Stimulated activated CD4-positive, alpha-beta T cell treated with anti-CD3 and anti-CD28 coated beads, Interleukin-1b, Interleukin-23, amount 100 ng/mL, for 4 hours (primary cell): ENCODE results near the gene ATP11C.
"Not testable (repeated sequence)": the region's sequence is repeated elsewhere in the genome, so short reads cannot be mapped to it uniquely, and the experiment has no call there.

ENCODE experiments used
- DNase-seq, 2 donors: peaks; one replicate each; pipeline ENCODE4 v3.0.0-alpha.2; 2020; ENCODE audit warnings: low read depth in 2 of 2

The ATP11C gene

DNA sequence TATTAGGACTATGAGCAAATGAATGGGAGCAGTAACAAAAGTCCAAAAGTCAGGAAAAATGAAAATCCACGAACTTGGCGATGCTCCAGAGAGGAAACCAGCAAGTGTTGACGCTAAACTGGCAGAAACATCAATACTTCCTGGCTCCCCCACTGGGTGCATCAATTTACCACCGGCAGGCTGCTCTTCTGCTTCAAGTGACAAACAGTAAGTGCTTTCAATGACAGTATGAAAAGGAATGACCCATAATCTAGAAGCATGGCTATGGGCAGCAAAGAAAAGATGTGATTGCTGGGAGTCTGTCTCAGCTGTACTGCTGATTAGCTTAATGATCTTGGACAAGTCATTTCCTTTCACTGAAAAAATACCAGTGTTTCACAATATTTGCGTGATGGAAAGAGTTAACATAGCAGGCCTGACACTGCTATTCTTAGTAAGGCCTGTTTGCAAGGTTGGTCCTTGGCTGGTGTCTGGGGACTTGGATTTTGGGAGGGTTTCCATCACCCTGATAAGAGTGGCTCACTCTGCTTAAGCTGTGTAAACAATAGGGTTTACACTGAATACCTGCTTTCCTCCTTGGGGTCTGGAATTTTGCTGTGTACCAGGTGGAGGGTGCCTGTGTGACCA, 8.7 kb downstream of the ATP11C start:
- no peak for DNase-seq

GRCh38 chrX:139921142-139921541, 11.7 kb downstream of the ATP11C start:
- DNase-seq: not testable (repeated sequence)

DNA sequence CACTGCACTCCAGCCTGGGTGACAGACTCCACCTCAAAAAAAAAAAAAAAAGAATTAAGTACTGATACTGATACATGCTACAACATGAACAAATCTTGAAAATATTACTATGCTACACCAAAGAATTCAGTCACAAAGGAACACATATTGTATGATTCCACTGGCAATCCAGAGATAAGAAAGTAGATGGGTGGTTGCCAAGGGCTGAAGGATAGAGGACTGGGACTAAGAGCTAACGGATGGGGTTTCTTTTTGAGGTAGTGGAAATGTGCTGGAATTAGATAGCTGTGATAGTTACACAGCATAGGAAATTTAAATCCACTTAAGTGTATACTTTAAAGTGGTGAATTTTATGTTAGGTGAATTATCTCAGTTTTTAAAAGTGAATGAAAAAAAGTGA, 12.5 kb downstream of the ATP11C start:
- DNase-seq: no peak

DNA sequence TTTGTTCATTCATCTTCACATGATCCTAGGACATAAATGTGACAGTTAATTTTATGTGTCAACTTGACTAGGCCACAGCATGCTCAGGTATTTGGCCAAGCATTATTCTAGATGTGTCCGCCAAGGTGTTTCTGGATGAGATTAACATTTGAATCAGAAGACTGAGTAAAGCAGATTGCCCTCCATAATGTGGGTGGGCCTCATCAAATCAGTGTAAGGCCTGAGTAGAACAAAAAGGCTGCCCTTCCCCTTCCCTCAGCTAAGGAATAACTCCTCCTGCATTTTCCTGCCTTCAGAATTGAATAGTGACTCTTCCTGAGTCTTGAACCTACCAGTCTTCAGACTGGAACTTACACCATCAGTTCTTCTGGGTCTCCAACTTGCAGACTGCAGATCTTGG, 18.4 kb downstream of the ATP11C start:
- DNase-seq: no peak

DNA sequence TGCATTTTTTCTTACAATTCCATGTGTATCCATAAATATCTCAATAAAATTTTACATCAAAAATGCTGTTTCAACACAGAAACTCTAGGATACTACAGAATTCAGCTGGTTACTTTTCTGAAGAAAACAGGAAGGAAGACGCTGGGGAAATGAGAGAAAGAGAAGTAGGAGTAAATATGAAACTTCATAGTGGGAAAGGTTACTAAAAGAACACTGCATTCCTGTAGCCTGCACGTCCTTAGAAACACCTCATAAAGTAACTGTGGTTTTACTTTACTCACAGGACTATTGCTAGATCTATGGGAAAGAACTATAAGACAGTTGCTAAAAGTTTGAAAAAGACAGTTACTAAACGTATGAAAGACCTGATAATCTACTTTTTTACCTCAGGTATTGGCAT, 23.1 kb downstream of the ATP11C start:
- DNase-seq: no peak

DNA sequence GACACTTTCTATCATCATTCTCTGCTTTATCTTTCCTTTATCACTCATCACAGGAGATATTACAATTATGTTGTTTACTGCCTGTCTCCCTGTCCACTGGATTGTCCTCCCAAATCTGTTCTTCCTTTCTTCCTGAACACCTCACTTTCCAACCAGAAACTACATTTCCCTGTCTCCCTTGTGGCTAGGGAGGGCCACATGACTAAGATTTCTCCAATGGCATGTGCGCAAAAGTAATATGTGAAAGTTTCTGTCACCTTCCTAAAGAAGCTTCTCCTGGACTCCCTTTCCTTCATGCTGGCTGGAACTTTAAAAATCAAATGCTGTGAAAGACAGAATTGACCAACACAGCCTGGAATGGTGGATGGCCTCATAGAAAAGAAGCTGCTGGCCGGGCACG, 25.8 kb downstream of the ATP11C start:
- no peak for DNase-seq

- no peak for DNase-seq
Observed at GRCh38 chrX:139905743-139906142, 27.1 kb downstream of the ATP11C start.

DNA sequence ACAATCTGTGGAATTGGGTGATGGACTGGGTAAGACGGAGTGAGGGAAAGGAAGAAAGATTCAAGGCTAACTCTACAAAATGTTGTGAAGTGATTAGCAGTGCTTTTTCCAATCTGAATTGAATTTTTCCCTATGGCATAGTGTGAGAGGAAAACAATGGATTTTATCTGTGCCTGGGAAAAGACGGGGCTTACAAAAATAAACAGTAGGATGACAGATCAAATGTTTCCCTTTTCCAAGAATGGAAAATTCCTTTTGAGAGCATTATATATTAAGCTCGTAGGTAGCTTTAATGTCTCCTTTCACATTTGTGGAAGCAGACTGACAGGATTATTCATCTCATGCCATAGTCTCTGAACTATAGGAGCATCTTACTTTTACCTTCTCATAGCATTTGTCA, 27.8 kb downstream of the ATP11C start:
- DNase-seq: no peak

DNA sequence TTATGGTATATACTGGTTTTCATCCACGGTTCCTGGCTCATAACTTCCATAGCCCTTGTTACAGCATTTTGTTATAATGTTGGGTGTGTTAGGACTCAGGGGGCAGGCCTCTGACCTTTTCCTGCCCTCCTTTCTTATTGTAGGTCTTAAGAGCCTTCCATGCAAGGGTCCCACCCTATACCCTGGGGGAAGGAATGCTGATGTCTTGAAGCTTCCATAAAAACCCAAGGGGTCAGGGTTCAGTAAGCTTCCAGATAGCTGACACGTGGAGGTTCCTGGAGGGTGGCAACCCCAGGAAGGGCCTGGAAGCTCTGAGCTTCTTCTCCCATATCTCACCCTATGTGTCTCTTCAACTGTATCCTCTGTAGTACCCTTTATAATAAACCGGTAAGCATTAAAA, 29.6 kb downstream of the ATP11C start:
- DNase-seq: no peak

GRCh38 chrX:139902559-139902958, 30.3 kb downstream of the ATP11C start:
- no peak for DNase-seq

GRCh38 chrX:139898334-139898733, 34.5 kb downstream of the ATP11C start:
- no peak for DNase-seq

DNA sequence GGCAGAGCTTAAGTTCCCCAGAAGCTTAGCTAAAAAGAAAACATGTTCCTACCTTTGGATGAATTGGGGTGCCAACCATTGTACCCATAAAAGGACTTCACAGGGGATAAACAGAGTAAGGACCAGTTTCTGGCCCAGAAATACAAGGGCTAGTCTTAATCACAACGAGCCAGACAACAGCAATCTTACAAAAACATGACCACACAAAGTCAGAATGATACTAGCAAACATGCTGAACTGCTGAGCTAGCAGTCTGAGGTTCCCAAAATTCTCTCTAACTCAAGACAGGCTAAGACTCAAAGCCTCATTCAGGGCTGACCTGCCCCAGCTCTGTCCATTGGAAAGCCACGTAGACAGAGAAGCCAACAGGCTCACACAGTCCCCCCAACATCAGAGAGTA, 40.3 kb downstream of the ATP11C start:
- DNase-seq: no peak

GRCh38 chrX:139890991-139891700, 41.7 kb downstream of the ATP11C start:
- DNase-seq: no peak

DNA sequence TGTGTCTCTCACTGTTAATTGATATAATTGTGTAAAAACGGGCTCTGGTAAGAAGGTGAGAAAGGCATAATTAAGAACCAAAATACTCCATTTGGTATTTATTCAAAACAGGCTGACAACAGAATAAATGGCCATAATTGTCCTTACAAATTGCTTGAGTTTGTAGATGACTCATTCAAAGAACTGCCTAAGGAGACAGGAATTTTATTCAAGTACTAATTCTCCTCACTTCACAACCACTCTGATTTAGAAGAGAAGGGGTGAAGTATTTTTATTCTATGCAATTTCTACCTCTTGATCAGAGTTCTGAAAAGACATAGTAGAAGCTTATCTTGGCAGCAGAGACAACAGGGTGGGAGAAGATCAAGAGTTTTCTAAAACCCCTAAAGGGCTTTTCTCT, 43.1 kb downstream of the ATP11C start:
- DNase-seq: no peak

GRCh38 chrX:139883984-139884383, 48.9 kb downstream of the ATP11C start:
- no peak for DNase-seq

DNA sequence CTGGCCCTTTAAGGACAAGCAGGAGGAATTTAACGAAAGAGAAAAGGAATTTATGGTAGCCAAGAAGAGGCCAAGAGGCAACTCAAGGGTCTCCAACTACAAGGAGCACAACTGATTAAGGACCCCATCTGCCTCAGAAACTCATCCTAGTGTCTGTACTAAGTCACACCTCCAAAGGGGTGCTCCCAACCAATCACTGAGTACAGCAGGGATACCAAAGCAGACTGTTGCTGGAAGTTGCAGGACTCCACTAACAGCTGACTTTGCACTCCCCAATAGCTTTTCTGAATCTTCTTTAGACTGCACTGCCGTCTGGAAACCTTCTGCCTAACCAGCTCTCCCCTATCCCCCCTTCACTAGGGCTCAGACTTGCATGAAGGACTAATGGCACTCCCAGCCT, 50.6 kb downstream of the ATP11C start:
- DNase-seq: no peak

DNA sequence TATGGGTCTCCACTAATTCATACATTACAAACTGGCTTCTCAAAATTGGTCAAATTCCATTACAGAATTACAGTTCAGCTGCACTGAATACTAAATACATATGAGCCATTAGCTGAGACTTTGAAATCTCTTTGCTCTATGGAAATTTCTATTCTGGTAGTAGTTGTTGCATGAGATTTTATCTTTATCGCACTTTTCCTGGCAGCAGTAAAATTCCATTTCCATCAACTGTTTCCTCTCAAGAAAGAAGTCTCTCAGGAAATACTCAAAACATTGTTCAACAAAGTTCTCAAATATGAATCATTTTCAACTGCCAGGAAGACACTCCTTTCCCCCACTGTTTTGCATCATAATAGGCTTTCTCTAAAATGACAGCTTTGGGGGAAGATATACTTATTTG, 51.3 kb downstream of the ATP11C start:
- no peak for DNase-seq

GRCh38 chrX:139881130-139881529, 51.7 kb downstream of the ATP11C start:
- no peak for DNase-seq

DNA sequence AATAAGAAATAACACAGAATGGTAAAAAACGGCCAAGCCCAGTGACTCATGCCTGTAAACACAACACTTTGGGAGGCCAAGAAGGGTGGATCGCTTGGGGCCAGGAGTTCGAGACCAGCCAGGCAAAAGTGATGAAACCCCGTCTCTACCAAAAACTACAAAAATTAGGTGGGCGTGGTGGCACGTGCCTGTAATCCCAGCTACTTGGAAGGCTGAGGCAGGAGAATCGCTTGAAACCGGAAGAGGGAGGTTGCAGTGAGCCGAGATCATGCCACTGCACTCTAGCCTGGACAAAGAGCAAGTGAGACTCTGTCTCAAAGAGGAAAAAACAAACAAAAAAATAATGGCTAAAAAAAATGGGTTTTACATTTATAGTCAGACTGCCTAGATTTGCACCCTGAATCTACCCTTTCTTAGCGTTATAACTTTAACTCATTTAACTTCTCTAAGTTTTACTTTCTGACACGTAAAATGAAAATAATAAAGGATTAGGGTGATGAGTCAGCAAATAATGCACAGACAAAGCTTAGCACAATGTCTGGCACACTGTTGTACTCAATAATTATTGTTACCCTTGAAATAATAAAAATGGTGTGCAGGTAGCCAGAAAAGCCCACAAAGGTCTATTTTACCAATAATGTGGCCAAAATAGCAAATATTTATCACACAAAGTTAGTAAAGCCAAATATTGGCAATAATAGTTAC, 55.0 kb downstream of the ATP11C start:
- no peak for DNase-seq

- no peak for DNase-seq
Observed at GRCh38 chrX:139875841-139876240, 57.0 kb downstream of the ATP11C start.

DNA sequence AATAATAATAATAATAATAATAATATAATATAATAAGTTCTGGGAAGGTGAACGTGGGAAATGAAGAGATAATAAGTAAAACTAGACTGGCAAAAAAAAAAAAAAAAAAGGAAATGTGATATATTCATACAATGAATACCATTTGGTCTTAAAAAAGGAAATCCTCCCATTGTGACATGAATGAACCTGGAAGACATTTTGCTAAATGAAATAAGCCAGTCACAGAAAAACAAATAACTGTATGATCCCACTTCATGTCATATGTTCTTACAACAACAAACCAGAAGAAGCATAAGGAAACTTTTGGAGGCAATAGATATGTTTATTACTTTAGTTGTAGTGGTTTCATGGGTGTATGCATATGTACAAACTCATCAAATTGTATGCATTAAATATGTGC, 63.1 kb downstream of the ATP11C start:
- no peak for DNase-seq

- DNase-seq: no peak
Observed at GRCh38 chrX:139864640-139865039, 68.2 kb downstream of the ATP11C start.

GRCh38 chrX:139862208-139862607, 70.6 kb downstream of the ATP11C start:
- no peak for DNase-seq
